ENCODE data around the gene NT5DC1.

GRCh38 chr6:116215414-116215813 is 114.8 kb downstream of the NT5DC1 start:
- TF ChIP-seq, protein P1, sequence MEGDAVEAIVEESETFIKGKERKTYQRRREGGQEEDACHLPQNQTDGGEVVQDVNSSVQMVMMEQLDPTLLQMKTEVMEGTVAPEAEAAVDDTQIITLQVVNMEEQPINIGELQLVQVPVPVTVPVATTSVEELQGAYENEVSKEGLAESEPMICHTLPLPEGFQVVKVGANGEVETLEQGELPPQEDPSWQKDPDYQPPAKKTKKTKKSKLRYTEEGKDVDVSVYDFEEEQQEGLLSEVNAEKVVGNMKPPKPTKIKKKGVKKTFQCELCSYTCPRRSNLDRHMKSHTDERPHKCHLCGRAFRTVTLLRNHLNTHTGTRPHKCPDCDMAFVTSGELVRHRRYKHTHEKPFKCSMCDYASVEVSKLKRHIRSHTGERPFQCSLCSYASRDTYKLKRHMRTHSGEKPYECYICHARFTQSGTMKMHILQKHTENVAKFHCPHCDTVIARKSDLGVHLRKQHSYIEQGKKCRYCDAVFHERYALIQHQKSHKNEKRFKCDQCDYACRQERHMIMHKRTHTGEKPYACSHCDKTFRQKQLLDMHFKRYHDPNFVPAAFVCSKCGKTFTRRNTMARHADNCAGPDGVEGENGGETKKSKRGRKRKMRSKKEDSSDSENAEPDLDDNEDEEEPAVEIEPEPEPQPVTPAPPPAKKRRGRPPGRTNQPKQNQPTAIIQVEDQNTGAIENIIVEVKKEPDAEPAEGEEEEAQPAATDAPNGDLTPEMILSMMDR (IDR thresholded peaks at IDR 0.05), result no peak
- TF ChIP-seq POLR2A (IDR thresholded peaks at IDR 0.05) (no peak), EP300 (IDR thresholded peaks at IDR 0.05) (no peak)
